ENCODE measurements around the gene MBOAT7.

Gene MBOAT7

DNA sequence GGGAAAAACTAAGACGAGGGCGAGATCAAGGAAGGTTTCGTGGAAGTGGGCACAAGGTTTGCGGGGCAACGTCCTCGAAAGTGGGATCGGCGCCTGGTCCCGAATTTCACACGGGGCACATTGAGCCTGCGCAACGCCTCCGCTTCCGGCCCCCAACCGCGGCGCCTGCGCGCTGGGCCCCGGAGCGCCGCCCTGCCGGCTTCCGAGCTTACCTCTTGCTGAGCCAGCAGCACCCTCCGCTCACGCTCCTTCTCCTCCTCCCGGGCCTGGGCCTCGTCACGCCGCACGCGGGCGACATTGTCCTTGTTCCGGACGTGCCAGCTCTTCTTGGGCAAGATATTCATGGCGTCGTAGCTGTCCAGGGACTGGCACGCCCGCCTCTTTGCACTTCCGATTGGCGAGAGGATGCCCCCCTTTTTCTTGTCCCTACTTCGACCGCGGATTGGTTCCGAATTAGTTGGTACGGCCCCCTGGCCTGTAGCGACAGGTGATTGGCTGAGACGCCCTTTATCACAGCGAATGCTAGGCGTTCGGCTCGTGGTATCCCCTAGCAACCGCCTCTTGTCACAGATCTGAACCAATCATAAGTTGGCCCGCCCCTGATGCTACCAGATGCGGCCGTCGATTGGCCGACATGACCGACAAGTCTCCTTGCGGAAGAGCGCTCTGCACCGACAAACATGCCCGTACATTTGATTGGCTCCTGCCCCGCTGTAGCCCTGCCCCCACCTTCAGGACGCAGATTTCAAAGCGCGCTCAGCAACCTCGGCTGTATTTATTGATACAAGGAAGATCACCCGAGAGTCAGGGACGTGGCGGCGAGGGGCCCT is 29.8 kb downstream of the MBOAT7 start, which contains the start of gene LENG1:
Gene LENG1 (minus strand): TSS at position 370 of the 830 bp plus-strand sequence. CDS start 26 bp downstream, at position 344.
- DNase-seq: peak; percentile 98

DNA sequence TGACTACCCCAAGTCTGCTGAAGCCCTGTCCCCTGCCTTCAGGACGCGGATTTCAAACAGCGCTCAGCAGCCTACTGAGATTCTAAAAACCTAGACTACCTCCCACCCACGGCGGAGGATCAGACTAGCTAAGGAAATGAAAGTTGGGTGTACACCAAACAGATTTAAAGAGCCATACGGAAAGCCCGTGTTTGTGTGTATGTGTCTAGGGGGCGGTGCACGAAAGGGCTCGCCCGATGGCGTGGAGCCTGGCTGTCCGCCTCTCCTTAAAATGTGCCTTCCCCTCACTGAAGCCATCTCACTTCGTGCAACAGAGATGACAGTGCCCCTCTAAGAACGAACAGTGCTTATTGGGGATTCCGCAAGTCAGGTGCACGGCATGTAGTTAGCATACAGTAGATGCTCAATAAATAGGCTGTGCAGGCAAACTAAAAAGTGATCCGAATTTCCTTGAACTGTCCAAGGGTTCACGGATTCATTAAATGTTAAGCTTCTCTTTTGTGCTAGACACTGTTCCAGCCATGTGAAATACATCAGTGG is 30.5 kb downstream of the MBOAT7 start:
- DNase-seq: no peak

DNA sequence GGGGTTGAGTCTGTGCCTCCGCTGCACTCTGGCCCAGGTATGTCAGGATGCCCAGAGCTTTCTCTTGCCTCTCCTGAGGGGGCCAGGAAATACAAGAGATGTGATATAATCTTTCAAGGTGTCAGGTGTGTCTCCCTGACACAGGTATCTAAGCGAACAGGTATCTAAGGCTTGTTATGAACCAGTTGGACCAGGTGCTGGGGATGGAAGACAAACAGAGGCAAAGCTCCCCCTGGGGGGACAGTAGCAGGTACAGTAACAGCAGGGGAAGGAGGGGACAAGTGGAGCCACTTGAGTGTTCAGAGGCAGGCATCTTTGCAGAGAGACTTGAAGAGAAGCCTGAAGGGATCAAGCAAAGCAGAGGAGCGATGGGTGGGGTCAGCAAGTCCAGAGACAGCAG is 32.4 kb downstream of the MBOAT7 start:
- DNase-seq: no peak

DNA sequence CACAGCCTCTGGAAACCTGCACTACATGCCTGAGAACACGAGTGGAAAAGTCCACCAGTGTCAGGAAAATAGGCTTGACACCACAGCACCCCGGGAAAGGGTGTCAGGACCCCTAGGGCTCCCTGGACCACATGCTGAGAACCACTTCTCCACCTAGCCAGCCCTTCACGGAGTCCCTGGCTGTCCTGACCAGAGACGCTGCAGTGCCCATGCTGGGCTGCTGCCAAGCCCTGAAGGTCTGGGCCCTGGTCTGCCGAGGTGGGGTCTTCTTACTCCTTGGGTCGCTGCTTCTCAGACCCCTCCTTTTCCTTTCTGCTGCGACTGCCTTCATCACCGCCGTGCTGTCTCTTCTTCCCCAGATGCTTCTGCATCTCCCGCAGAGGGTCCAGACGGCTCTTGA is 32.9 kb downstream of the MBOAT7 start:
- DNase-seq: no peak

DNA sequence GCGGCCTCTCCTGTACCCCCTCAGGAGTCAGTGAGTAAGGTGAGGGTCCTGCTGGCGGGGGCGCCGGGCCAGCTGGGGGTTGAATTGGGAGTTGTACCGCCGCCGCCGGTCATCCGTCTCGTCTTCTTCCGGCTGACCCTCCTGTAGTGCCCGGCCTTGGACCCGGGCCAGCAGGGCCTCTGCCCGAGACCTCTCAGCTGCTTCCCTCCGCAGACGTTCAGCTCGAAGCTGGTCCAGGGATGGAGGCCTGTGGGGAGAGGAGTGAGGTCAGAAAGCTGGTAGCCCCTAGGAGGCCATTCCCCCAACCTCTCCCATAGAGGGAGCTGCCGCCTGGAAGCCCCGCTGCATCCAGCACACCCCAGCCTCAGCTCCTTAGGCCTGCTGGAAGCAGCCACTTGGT is 33.7 kb downstream of the MBOAT7 start:
- no peak for DNase-seq

DNA sequence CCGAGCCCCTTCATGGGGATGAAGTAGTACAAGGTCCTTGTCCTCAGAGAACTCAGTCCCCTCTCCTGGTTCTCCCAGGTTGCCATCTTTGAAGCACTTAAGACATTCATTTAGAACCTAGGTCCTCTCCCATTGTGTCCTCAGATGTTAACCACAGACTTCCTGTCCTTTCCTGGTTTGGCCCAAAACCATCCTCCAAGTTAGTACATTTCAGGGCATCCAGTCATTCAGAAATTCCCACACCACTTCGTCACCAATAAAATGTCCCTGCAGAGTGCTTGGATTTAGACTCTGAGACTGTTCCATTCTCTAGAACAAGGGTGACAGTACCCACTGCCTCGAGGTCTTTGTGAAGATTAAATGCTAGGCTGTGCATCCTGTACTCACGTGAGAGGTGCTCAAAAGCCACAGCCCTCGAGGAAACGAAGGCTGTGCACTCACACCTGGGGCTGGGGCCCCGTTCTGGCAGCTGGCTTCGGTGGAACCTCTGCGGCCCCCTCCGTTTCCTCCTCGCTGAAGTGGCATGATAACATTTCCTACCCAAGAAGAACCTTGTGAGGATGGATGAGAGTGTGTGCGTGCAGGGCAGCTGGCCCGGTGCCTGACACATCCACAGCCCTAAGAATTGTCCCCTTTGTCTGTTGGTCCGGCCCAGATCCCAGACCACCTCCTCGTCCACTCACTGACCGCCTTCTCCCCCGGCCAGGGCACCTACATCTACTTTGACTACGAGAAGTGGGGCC is 34.6 kb downstream of the MBOAT7 start:
- no peak for DNase-seq

DNA sequence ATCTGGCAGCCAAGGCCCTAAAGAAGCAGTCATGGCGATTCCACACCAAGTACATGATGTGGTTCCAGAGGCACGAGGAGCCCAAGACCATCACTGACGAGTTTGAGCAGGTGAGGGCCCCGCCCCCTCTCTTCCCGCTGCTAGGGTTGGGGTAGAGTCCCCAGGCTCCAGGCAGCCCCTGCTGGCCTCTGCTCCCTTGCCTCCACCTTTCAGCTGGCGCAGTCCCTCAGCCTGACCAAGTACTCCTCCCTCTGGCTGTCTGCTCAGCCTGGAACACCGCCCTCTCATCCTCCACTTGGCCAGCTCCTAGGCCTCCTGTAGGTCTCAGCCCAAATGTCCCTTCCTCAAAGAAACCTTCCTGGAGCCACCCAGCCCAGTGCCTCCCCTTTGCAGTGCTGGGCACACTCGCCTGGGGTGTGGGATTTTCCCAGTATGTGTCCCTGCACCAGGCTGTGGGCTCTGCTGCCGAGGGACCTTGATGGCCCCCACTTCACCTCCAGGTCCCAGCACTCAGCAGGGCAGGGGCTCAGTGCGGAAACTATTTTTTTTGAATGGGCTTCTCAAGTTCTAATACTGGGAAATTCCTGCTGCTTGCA is 35.6 kb downstream of the MBOAT7 start:
- no peak for DNase-seq

DNA sequence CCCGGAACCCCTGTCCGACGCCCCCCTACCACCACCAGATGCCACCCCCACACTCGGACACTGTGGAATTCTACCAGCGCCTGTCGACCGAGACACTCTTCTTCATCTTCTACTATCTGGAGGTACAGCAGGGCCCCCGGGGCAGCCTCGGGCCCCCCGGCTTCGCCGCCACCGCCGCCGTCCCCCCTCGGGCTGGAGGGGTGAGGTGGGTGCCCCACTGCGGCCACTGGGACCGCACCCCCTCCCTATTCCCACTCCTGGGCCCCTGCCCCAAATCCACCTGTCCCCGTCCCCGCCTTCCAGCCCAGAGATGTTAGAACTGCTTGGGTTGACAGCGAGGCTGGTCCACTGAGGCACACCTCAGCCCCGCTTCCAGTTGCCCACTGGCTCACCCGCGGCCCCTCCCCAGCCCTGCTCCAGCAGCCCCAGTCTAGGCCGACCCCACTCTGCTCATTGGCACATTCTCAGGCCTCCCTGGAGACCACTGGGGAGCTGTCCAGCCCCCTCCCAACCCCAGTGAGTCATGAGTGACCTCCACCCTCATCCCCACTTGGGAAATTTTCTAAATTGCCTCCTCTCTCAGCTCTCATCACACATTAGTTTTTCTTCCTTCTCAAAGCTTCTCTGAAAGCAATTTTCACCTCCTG is 36.4 kb downstream of the MBOAT7 start:
- DNase-seq: no peak

DNA sequence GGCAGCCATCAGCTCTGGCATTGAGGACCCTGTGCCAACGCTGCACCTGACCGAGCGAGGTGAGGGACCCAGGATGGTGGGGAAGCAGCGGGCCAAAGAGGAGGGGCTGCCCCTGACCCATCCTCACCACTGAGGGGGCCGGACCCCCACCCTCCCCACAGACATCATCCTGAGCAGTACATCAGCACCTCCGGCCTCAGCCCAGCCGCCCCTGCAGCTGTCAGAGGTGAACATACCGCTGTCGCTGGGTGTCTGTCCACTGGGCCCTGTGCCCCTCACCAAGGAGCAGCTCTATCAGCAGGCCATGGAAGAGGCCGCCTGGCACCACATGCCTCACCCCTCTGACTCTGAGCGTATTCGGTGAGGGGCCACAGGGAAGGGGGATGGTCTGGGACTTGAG is 37.1 kb downstream of the MBOAT7 start:
- no peak for DNase-seq

DNA sequence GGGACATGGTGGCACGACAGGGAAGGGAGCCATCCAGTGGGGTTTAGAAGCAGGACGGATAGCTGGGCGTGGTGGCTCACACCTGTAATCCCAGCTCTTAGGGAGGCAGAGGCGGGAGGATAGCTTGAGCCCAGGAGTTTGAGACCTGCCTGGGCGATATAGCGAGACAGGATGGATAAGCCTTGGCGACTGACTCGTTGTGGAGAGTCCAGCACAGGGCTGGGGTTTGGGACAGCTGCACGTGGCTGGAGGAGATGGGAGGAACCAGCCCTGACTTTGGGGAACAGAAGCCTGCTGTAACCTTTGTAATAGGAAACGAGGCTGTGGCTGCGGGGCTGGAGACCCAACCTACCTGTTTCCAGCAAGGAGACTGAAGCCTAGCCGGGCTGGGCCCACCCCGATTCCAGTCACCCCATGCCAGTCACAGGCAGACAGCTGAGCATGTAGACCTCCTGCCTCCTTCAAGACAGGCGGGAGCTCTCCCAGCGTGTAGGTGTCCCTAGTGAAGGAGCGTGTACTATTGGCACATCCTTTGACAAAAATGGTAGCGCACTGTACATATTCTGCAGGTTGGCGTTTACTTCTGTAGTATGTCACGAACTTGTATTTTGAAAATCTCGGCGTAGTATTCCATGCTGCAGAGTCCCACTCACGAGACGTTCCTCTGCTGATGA is 37.9 kb downstream of the MBOAT7 start:
- no peak for DNase-seq

DNA sequence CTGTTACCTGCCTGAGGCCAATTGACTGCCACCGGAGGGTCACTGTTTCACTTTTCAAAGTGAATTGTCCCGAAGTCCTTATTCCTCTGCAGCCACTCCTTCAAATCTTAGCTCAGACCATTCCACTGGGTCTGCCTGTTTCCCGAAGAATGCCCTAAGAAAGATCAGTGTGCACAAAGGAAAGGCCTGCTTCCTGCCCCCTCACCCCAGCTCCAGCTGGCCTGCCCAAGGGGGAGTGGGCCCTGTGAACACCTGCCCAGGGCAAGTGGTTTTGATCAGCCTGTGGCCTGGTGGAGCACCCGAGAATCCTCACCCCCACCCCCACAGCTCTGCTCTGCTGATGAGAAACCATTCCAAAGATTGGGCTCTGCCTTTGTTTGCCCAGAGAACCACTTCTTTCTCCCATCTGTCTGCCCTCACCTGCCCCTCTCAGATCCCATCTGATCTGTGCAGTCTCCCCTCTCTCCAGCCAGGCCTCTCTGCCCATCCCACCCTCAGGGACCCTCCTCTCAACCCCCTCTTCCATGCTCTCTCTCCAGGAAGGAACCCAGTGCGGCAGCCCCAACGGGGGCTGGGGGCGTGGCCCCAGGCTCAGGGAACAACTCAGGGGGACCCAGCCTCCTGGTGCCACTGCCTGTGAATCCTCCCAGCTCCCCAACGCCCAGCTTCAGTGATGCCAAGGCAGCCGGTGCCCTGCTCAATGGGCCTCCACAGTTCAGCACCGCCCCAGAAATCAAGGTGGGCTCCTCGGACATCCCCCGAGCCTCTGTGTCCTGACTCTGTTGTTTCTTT is 40.2 kb downstream of the MBOAT7 start:
- no peak for DNase-seq

DNA sequence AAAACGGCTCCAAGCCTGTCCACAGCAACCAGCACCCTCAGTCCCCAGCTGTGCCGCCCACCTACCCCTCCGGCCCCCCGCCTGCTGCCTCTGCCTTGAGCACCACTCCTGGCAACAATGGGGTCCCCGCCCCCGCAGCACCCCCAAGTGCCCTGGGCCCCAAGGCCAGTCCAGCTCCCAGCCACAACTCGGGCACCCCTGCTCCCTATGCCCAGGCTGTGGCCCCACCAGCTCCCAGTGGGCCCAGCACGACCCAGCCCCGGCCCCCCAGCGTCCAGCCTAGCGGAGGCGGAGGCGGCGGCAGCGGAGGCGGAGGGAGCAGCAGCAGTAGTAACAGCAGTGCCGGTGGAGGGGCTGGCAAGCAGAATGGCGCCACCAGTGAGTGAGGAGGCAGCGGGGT is 41.2 kb downstream of the MBOAT7 start:
- DNase-seq: no peak

DNA sequence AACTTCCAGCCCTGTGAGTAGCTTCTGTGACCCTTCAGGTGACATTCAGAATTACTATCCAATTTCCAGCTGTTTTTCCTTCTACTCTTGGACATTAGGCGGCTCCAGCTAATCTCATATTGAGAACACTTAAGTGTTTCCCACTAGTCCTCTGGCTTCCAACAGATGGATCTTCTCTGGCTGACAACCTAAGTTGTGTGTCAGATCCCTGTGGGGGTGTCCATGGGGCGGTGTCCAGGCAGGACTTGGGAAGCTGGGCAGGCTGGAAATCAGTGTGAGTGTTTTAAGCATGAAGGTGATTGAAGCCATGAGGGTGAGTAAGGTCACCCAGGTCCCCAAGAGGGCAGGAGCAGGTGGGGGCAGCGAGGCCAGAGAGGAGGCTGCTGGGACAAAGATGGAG is 41.7 kb downstream of the MBOAT7 start:
- DNase-seq: no peak

DNA sequence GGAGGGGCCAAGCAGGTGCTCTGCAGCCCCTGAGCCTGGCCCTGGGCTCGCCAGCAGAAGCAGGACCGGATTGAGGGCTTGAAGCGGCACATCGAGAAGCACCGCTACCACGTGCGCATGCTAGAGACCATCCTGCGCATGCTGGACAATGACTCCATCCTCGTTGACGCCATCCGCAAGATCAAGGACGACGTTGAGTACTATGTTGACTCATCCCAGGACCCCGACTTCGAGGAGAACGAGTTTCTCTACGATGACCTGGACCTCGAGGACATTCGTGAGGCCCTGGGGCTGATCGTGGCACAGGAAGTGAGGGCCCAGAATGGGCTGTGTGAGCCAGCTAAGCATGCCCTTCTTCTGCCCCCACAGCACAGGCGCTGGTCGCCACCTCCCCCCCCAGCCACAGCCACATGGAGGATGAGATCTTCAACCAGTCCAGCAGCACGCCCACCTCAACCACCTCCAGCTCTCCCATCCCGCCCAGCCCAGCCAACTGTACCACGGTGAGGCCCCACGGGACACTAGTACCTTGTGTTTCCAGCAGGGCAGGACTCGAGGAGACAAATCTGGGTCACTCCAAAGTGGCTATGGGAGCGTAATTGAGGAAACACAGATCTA is 43.7 kb downstream of the MBOAT7 start:
- no peak for DNase-seq

DNA sequence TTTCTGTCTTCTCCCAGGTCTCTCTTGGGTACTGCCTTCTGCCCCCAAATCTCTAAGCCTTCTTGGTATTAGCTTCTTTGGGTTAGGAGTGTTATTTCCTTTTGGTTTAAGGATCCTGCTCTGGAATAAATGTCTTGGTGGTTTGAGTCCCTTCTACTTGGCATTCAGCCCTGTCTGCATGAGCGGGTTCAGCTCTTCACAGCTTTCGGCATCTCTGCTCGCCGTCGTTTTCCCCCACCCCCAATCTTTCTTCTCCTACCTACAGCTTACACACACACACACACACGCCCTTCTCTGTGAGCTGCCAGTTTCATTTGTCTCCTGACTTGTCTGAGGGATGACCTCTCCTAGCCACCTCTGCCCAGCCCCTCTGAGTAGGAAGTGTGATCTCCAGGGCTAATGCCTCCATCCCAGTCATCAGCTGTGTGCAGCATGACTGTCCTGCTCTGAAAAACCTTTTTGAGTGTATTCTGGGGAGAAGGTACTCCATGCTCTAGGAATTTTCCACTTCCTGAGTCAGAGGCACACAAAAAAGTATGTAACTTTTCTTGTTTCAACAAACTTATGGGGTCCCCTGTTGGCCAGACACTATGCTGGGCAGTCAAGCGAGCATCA is 47.1 kb downstream of the MBOAT7 start:
- DNase-seq: no peak

DNA sequence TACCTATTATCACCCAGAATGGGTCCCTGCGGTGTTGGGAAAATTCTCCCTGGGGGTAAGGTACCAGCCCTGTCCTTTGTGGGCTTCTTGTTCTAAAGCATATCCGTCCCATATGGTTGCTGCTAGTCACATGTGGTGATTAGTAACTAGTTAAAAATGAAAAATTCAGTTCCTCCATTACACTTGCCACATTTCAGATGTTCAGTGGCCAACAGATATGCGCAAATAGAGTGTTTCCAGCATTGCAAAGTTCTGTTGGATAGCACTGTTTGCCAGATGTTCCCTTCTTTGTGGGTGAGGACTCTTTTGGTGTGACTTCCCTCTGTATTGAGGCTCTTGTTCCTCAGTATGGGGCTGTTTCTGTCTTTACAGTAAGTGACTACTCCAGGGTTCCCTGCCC is 48.0 kb downstream of the MBOAT7 start:
- no peak for DNase-seq

DNA sequence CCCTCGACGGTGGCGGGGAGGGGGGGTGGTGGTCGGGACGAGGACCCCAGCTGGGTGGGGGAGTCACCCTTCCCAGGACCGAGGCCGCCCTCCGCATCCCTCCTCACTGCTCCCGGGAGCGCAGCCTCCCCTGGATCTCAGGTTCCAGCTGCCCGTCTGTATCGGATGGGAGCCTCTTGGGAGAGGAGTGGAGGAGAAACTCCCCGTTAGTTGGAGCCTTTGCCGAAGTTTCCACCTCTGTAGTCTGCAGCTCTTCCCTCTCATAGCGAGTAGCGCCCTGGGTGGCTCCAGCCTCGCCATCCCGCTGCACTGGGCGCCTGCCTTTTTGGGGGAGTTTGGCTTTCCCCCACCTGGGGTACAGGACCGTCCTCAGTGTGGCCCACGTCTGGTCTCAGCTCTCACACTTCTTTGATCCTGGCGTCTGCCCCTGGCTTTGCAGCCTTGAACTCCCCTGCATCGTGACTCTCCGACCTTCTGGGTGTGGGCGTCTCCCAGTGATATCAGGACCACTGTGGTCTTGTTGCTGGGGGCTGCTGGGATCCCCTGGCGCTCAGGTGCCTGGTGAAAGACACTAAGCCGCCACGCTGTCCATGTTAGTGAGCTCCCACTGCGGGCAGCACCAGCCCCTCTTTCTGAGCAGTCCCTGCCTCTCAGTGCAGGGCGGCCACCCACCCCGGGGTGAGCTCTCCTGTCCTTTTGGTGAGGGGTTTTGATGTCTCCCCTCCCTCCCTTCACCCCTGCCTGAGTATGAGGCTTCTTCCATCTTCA is 50.7 kb downstream of the MBOAT7 start:
- no peak for DNase-seq

DNA sequence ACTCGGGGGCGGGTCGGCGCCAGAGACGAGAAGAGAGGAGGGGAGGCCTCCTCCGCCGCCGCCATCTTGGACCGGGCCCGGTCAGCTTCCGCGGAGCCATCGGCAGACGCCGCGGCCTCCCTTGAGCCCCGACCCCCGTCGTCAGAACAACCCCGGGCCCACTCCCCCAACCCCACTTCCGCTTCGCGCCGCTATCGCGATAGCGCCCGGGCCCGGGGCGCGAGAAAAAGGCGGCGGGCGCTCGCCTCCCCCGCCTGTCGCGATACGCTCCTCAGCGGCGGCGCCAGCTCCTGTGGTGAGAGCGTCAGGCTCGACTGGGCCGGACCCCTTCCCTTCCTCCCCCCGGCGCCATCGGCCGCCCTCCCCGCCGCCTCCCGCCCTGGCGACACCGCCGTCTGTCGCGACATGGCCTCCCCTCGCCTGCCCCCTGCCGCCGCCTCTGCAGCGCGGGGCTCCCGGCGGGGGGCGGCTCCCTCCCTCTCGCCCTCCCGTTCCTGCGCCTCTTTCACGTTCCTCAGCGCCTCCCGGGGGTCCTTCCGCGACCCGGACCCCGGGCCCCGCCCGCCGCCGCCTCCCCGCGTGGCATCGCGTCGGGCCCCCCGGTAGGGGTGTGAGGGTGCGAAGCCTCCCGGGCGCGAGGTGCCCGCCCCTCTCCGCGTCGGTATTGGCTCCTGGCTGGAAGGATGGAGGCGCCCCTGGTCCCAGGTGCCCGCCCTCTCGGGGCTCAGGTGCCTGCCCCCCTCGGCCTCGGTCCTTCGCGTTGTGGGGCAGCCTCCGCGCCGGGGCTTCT is 51.5 kb downstream of the MBOAT7 start, which contains the start of gene CNOT3:
Gene CNOT3 (plus strand): TSS at position 64 of the 790 bp plus-strand sequence. CDS start 5,217 bp downstream, outside the sequence.
- no peak for DNase-seq

Measured in NCI-H524 treated with DMSO at 0.1 percent for 48 hours (cell line).